ENCODE data around the gene GOLT1A.

The GOLT1A gene

GRCh38 chr1:204196068-204196795 is 17.6 kb downstream of the GOLT1A start, which contains the start of gene KISS1:
KISS1 (minus strand) TSS chr1:204196491; CDS start chr1:204192876, 3,615 bp downstream.
- H3K79me2 ChIP-seq (ENCODE audit: insufficient read depth, low read length), result no peaks in the 10 kb centered on the region
- no peaks in the 10 kb centered on the region for H3K27me3 ChIP-seq (ENCODE audit: low read length)
- no peaks in the 10 kb centered on the region for H3K36me3 ChIP-seq (ENCODE audit: low read length)
- no peak within 1 kb of the TSS for H3K4me3 ChIP-seq (ENCODE audit: insufficient read depth, low read length, poor library complexity, severe bottlenecking)
- H3K9me2 ChIP-seq (replicated peaks; ENCODE audit: insufficient read depth, low read length), result no peaks in the 10 kb centered on the region
- no peak within 1 kb of the TSS for H2AFZ ChIP-seq (ENCODE audit: low read depth, low read length, severe bottlenecking)
- no peak within 1 kb of the TSS for H3K27ac ChIP-seq (ENCODE audit: low read depth, low read length)
- H3K4me2 ChIP-seq (ENCODE audit: low read depth, low read length, poor library complexity, severe bottlenecking), result no peak within 1 kb of the TSS
- no peaks in the 10 kb centered on the region for H4K20me1 ChIP-seq (ENCODE audit: low read depth, low read length)
- no peaks in the 10 kb centered on the region for H3K9me3 ChIP-seq (ENCODE audit: insufficient read depth, low read length)
- no peak for TF ChIP-seq CTCF (IDR thresholded peaks at IDR 0.05; ENCODE audit: insufficient read depth, low read length, poor library complexity, severe bottlenecking)
- no peak for TF ChIP-seq EZH2phosphoT487 (conservative IDR thresholded peaks at IDR 0.05; ENCODE audit: low read length)
- H3F3A ChIP-seq (ENCODE audit: insufficient read depth), result no peaks in the 10 kb centered on the region
- H3K9ac ChIP-seq (ENCODE audit: low read length), result no peak within 1 kb of the TSS

GRCh38 chr1:204194771-204195170 is 19.0 kb downstream of the GOLT1A start:
- H4K20me1 ChIP-seq (ENCODE audit: low read depth, low read length), result no peaks in the 10 kb centered on the region
- no peaks in the 10 kb centered on the region for H3F3A ChIP-seq (ENCODE audit: insufficient read depth)
- no peak overlapping the region for H3K4me3 ChIP-seq (ENCODE audit: insufficient read depth, low read length, poor library complexity, severe bottlenecking)
- H2AFZ ChIP-seq (ENCODE audit: low read depth, low read length, severe bottlenecking), result no peak overlapping the region
- H3K9ac ChIP-seq (ENCODE audit: low read length), result no peak overlapping the region
- H3K79me2 ChIP-seq (ENCODE audit: insufficient read depth, low read length), result no peaks in the 10 kb centered on the region
- H3K4me2 ChIP-seq (ENCODE audit: low read depth, low read length, poor library complexity, severe bottlenecking), result no peak overlapping the region
- no peaks in the 10 kb centered on the region for H3K36me3 ChIP-seq (ENCODE audit: low read length)
- no peak for TF ChIP-seq CTCF (IDR thresholded peaks at IDR 0.05; ENCODE audit: insufficient read depth, low read length, poor library complexity, severe bottlenecking)
- TF ChIP-seq EZH2phosphoT487 (conservative IDR thresholded peaks at IDR 0.05; ENCODE audit: low read length), result no peak
- H3K9me3 ChIP-seq (ENCODE audit: insufficient read depth, low read length), result no peaks in the 10 kb centered on the region
- H3K9me2 ChIP-seq (replicated peaks; ENCODE audit: insufficient read depth, low read length), result no peaks in the 10 kb centered on the region
- no peak overlapping the region for H3K27ac ChIP-seq (ENCODE audit: low read depth, low read length)
- H3K27me3 ChIP-seq (ENCODE audit: low read length), result no peaks in the 10 kb centered on the region

DNA sequence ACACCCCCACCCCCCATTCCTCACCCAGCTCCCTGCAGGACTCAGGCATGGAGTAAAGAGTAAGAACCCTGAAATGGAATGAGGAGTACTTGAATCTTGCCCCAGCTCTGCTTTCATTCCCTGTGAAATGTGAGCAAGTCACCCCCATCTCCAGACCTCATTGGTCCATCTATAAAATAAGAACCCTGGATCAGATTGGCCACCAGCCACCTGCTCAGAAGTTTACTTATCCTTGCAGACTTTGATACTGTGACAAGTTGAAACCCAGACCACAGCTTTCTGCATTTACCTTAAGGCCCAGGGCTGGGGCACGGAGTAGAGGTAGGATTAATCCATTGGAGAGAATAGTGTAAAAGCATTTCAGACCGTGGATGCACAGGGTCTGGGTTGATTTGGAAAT is 19.7 kb downstream of the GOLT1A start:
- H3K4me3 ChIP-seq (ENCODE audit: insufficient read depth, low read length, poor library complexity, severe bottlenecking), result no peak overlapping the region
- no peak overlapping the region for H3K9ac ChIP-seq (ENCODE audit: low read length)
- no peak overlapping the region for H2AFZ ChIP-seq (ENCODE audit: low read depth, low read length, severe bottlenecking)
- H4K20me1 ChIP-seq (ENCODE audit: low read depth, low read length), result no peaks in the 10 kb centered on the region
- no peaks in the 10 kb centered on the region for H3K9me3 ChIP-seq (ENCODE audit: insufficient read depth, low read length)
- H3F3A ChIP-seq (ENCODE audit: insufficient read depth), result no peaks in the 10 kb centered on the region
- no peaks in the 10 kb centered on the region for H3K9me2 ChIP-seq (replicated peaks; ENCODE audit: insufficient read depth, low read length)
- no peak overlapping the region for H3K27ac ChIP-seq (ENCODE audit: low read depth, low read length)
- no peaks in the 10 kb centered on the region for H3K36me3 ChIP-seq (ENCODE audit: low read length)
- H3K27me3 ChIP-seq (ENCODE audit: low read length), result no peaks in the 10 kb centered on the region
- no peaks in the 10 kb centered on the region for H3K79me2 ChIP-seq (ENCODE audit: insufficient read depth, low read length)
- H3K4me2 ChIP-seq (ENCODE audit: low read depth, low read length, poor library complexity, severe bottlenecking), result no peak overlapping the region
- no peak for TF ChIP-seq CTCF (IDR thresholded peaks at IDR 0.05; ENCODE audit: insufficient read depth, low read length, poor library complexity, severe bottlenecking)
- no peak for TF ChIP-seq EZH2phosphoT487 (conservative IDR thresholded peaks at IDR 0.05; ENCODE audit: low read length)
